Activated CD8-positive, alpha-beta T cell treated with anti-CD3 and anti-CD28 coated beads for 36 hours (primary cell): ENCODE data around the gene SYT15. TPM values are rescaled to one million over a fixed set of nuclear protein-coding genes. Genes with fewer than 3 reads are reported as not detected.
A peak's percentile ranks its signal among the peaks of the same experiment; 100 is the strongest.

Experiments used
- ATAC-seq: fragments of 200-7000 bp; cut with Tn5 transposase; one replicate; pipeline ENCODE4 v1.10.0; 2021; ENCODE audit warnings: mild to moderate bottlenecking, moderate library complexity
- CTCF ChIA-PET: fragments of 350-600 bp; sonication (Branson Sonifier 250); formaldehyde crosslinking; loops from one replicate; lab custom pipeline; 2021; ENCODE audit warnings: antibody characterized with exemption; lab: Charles Lee
- POLR2A ChIA-PET: fragments of 350-600 bp; sonication (Branson Sonifier 250); formaldehyde crosslinking; loops from one replicate; lab custom pipeline; 2021; ENCODE audit warnings: antibody characterized with exemption; lab: Charles Lee
- DNase-seq: peaks from one replicate; pipeline ENCODE4 v3.0.0-alpha.2; 2020
- H3K27ac Mint-ChIP-seq: one replicate; pipeline ENCODE4 v1.8.0; 2021; ENCODE audit warnings: mild to moderate bottlenecking, mixed read lengths
- H3K27me3 Mint-ChIP-seq: one replicate; pipeline ENCODE4 v1.8.0; 2021; ENCODE audit warnings: mixed read lengths
- H3K36me3 Mint-ChIP-seq: one replicate; pipeline ENCODE4 v1.8.0; 2021; ENCODE audit warnings: low read depth, mixed read lengths
- H3K4me1 Mint-ChIP-seq: one replicate; pipeline ENCODE4 v1.8.0; 2021; ENCODE audit warnings: low read depth, mixed read lengths
- H3K4me3 Mint-ChIP-seq: one replicate; pipeline ENCODE4 v1.8.0; 2021; ENCODE audit warnings: mild to moderate bottlenecking, moderate library complexity, mixed read lengths
- H3K9me3 Mint-ChIP-seq: one replicate; pipeline ENCODE4 v1.8.0; 2021; ENCODE audit warnings: mixed read lengths
- CTCF ChIP-seq: fragments of 200-600 bp; IDR thresholded peaks from one replicate; pipeline ENCODE4 v1.8.0; 2022; ENCODE audit warnings: antibody characterized with exemption, mild to moderate bottlenecking
- intact Hi-C: fragments of 100-400 bp; cut with micrococcal nuclease; formaldehyde crosslinking; loops from one replicate; pipeline ENCODE4 v1.10.0; 2022
- total RNA-seq, 2 experiments: library from RNA; stranded (reverse); gene quantifications; one replicate each; pipeline ENCODE4 v1.2.3, GENCODE V29; 2021

SYT15 gene
- total RNA-seq, 2 experiments from 2014 or later: 0.59 to 0.98 TPM

GRCh38 chr10:46543466-46544377 is 35.2 kb upstream of the SYT15 start:
- Mint-ChIP-seq H3K27ac (no peak overlapping the region), H3K27me3 (peaks cover 26% of the 10 kb centered on the region), H3K4me3 (no peak overlapping the region), H3K4me1 (no peaks in the 10 kb centered on the region), H3K9me3 (no peaks in the 10 kb centered on the region), H3K36me3 (no peaks in the 10 kb centered on the region)
- TF ChIP-seq CTCF: no peak
- ChIA-PET CTCF (interaction anchor here (1.4 to 2.4 kb wide), 4 partner anchors 12 to 315 kb away, joined by 3 to 6 read pairs (median 4); no protein-coding TSS in a partner anchor), POLR2A (no interaction called here)
- DNase-seq: peak; percentile 0
- intact Hi-C loops: no loop called here
- ATAC-seq: no peak

GRCh38 chr10:46544989-46545791 is 33.7 kb upstream of the SYT15 start:
- intact Hi-C loops: no loop called here
- DNase-seq (peak; percentile 17), ATAC-seq (peak; percentile 53)
- H3K4me1 Mint-ChIP-seq: no peaks in the 10 kb centered on the region
- CTCF ChIA-PET: interaction anchor here (1.2 to 2.4 kb wide), 4 partner anchors 9 to 316 kb away, joined by 3 to 6 read pairs (median 4); no protein-coding TSS in a partner anchor
- POLR2A ChIA-PET: no interaction called here
- H3K27me3 Mint-ChIP-seq: peaks cover 20% of the 10 kb centered on the region
- no peaks in the 10 kb centered on the region for H3K36me3 Mint-ChIP-seq
- H3K4me3 Mint-ChIP-seq: no peak overlapping the region
- no peaks in the 10 kb centered on the region for H3K9me3 Mint-ChIP-seq
- H3K27ac Mint-ChIP-seq: no peak overlapping the region
- TF ChIP-seq CTCF: peak; percentile 43

GRCh38 chr10:46545861-46546590 is 32.9 kb upstream of the SYT15 start:
- ATAC-seq (no peak), DNase-seq (peak; percentile 1)
- ChIA-PET POLR2A (no interaction called here), CTCF (interaction anchor here (2.4 kb wide), 1 partner anchor 317 kb away, joined by 6 read pairs; no protein-coding TSS in a partner anchor)
- H3K36me3 Mint-ChIP-seq: no peaks in the 10 kb centered on the region
- peaks cover 11% of the 10 kb centered on the region for H3K27me3 Mint-ChIP-seq
- no peak overlapping the region for H3K27ac Mint-ChIP-seq
- no peaks in the 10 kb centered on the region for H3K9me3 Mint-ChIP-seq
- no peak overlapping the region for H3K4me3 Mint-ChIP-seq
- no peaks in the 10 kb centered on the region for H3K4me1 Mint-ChIP-seq
- no peak for TF ChIP-seq CTCF
- intact Hi-C loops: no loop called here

- no peaks in the 10 kb centered on the region for H3K4me1 Mint-ChIP-seq
- ATAC-seq (no peak), DNase-seq (peak; percentile 0)
- POLR2A ChIA-PET: no interaction called here
- H3K9me3 Mint-ChIP-seq: no peaks in the 10 kb centered on the region
- CTCF ChIA-PET: no interaction called here
- H3K36me3 Mint-ChIP-seq: no peaks in the 10 kb centered on the region
- peaks cover 11% of the 10 kb centered on the region for H3K27me3 Mint-ChIP-seq
- TF ChIP-seq CTCF: no peak
- no peak overlapping the region for H3K4me3 Mint-ChIP-seq
- no peak overlapping the region for H3K27ac Mint-ChIP-seq
- intact Hi-C loops: no loop called here
These were observed 32.1 kb upstream of the SYT15 start for GRCh38 chr10:46546591-46547540.
